Loucy (cell line): ENCODE results near the gene SLBP.

Experiments used
- H2AFZ ChIP-seq: fragments of 200-600 bp; sonication (generic); 2 replicates; pipeline ENCODE4 v1.6.0; 2016; ENCODE audit warnings: antibody characterized with exemption, mild to moderate bottlenecking, low read length, moderate library complexity
- H3F3A ChIP-seq: fragments of 200-600 bp; 2 replicates; pipeline ENCODE4 v1.6.0; 2016; ENCODE audit warnings: antibody characterized with exemption, low read depth, mild to moderate bottlenecking
- H3K27me3 ChIP-seq: fragments of 200-600 bp; sonication (generic); 2 replicates; pipeline ENCODE4 v1.6.1; 2014; ENCODE audit warnings: low read length, mild to moderate bottlenecking; ENCODE audit not compliant: insufficient read depth, poor library complexity, severe bottlenecking
- H3K36me3 ChIP-seq: fragments of 200-600 bp; sonication (generic); 2 replicates; pipeline ENCODE4 v1.6.1; 2016; ENCODE audit warnings: low read length; ENCODE audit not compliant: insufficient read depth
- H3K4me1 ChIP-seq: fragments of 200-600 bp; sonication (generic); 2 replicates; pipeline ENCODE4 v1.5.1; 2014; ENCODE audit warnings: low read length, mild to moderate bottlenecking; ENCODE audit not compliant: insufficient read depth, poor library complexity, severe bottlenecking
- H3K4me2 ChIP-seq: fragments of 200-600 bp; sonication (generic); 2 replicates; pipeline ENCODE4 v1.6.0; 2014; ENCODE audit warnings: antibody characterized with exemption, low read length, low read depth, mild to moderate bottlenecking; ENCODE audit not compliant: poor library complexity, severe bottlenecking
- H3K4me3 ChIP-seq: fragments of 200-600 bp; sonication (generic); 2 replicates; pipeline ENCODE4 v1.5.1; 2014; ENCODE audit warnings: low read length, mild to moderate bottlenecking, mixed read lengths; ENCODE audit not compliant: poor library complexity, severe bottlenecking
- H3K79me2 ChIP-seq: fragments of 200-600 bp; sonication (generic); 2 replicates; pipeline ENCODE4 v1.6.1; 2014; ENCODE audit warnings: low read length; ENCODE audit not compliant: insufficient read depth
- H3K9ac ChIP-seq: fragments of 200-600 bp; sonication (generic); 2 replicates; pipeline ENCODE4 v1.6.0; 2014; ENCODE audit warnings: mild to moderate bottlenecking, low read depth, low read length, moderate library complexity; ENCODE audit not compliant: poor library complexity, severe bottlenecking
- H3K9me2 ChIP-seq: fragments of 200-600 bp; sonication (generic); replicated peaks from 2 replicates; pipeline ENCODE4 v1.6.1; 2016; ENCODE audit warnings: low read depth, low read length, mixed read lengths
- H3K9me3 ChIP-seq: fragments of 200-600 bp; sonication (generic); 2 replicates; pipeline ENCODE4 v1.6.1; 2014; ENCODE audit warnings: mild to moderate bottlenecking, antibody characterized with exemption, low read length, low read depth; ENCODE audit not compliant: insufficient read depth
- H4K20me1 ChIP-seq: fragments of 200-600 bp; sonication (generic); 2 replicates; pipeline ENCODE4 v1.6.0; 2014; ENCODE audit warnings: antibody characterized with exemption, low read length, mild to moderate bottlenecking; ENCODE audit not compliant: insufficient read depth, poor library complexity, severe bottlenecking
- CTCF ChIP-seq: fragments of 200-600 bp; sonication (generic); conservative IDR thresholded peaks from 2 replicates; pipeline ENCODE4 v1.5.1; 2014; ENCODE audit warnings: mild to moderate bottlenecking, antibody characterized with exemption, low read length
- EZH2phosphoT487 ChIP-seq: fragments of 200-600 bp; IDR thresholded peaks from 2 replicates; pipeline ENCODE4 v1.6.1; 2018; ENCODE audit warnings: antibody characterized with exemption, mild to moderate bottlenecking, moderate library complexity, borderline replicate concordance

SLBP gene

GRCh38 chr4:1691737-1692373 is 20.3 kb downstream of the SLBP start:
- Histone ChIP-seq H3K4me1 (no peaks in the 10 kb centered on the region), H3K79me2 (no peaks in the 10 kb centered on the region), H3K9me2 (no peaks in the 10 kb centered on the region), H3K27me3 (no peaks in the 10 kb centered on the region), H4K20me1 (peaks cover 8% of the 10 kb centered on the region), H3K9me3 (no peaks in the 10 kb centered on the region), H3K4me2 (no peak overlapping the region), H3K36me3 (peaks cover 62% of the 10 kb centered on the region), H2AFZ (no peak overlapping the region), H3K4me3 (no peak overlapping the region), H3K9ac (no peak overlapping the region), H3F3A (no peaks in the 10 kb centered on the region)
- TF ChIP-seq CTCF (no peak), EZH2phosphoT487 (no peak)

- no peak overlapping the region for H3K4me3 ChIP-seq
- H3K79me2 ChIP-seq, result no peaks in the 10 kb centered on the region
- peaks cover 51% of the 10 kb centered on the region for H3K36me3 ChIP-seq
- no peak overlapping the region for H3K9ac ChIP-seq
- no peak for TF ChIP-seq EZH2phosphoT487
- no peak for TF ChIP-seq CTCF
- H3K9me3 ChIP-seq, result no peaks in the 10 kb centered on the region
- H3K4me2 ChIP-seq, result no peak overlapping the region
- no peaks in the 10 kb centered on the region for H3F3A ChIP-seq
- peaks cover 8% of the 10 kb centered on the region for H4K20me1 ChIP-seq
- H2AFZ ChIP-seq, result no peak overlapping the region
- H3K27me3 ChIP-seq, result no peaks in the 10 kb centered on the region
- H3K4me1 ChIP-seq, result no peaks in the 10 kb centered on the region
- no peaks in the 10 kb centered on the region for H3K9me2 ChIP-seq
Measured at GRCh38 chr4:1690698-1691097, 21.4 kb downstream of the SLBP start.

- TF ChIP-seq CTCF (no peak), EZH2phosphoT487 (no peak)
- Histone ChIP-seq H3K27me3 (no peaks in the 10 kb centered on the region), H3K4me2 (no peak overlapping the region), H2AFZ (no peak overlapping the region), H3K9me3 (no peaks in the 10 kb centered on the region), H3K4me1 (no peaks in the 10 kb centered on the region), H3K4me3 (no peak overlapping the region), H3K9ac (no peak overlapping the region), H4K20me1 (no peaks in the 10 kb centered on the region), H3K9me2 (no peaks in the 10 kb centered on the region), H3K36me3 (peaks cover 14% of the 10 kb centered on the region; the same call in 1 of the 2 replicates), H3F3A (no peaks in the 10 kb centered on the region), H3K79me2 (no peaks in the 10 kb centered on the region)
Measured at GRCh38 chr4:1686440-1687036, 25.6 kb downstream of the SLBP start.
